PFSK-1 (cell line): ENCODE data around the gene EBF4.

ENCODE experiments used
- FOXP2 ChIP-seq: optimal IDR thresholded peaks from 2 replicates; pipeline ENCODE3; 2011; ENCODE audit warnings: borderline replicate concordance, control low read depth, inconsistent platforms; ENCODE audit not compliant: insufficient read depth; ENCODE audit errors: extremely low read length, extremely low read depth
- POLR2AphosphoS5 ChIP-seq: IDR thresholded peaks from 2 replicates; pipeline ENCODE4 v1.6.1; 2012; ENCODE audit warnings: low read depth, mild to moderate bottlenecking, control low read depth, low read length, moderate library complexity
- REST ChIP-seq, 2 experiments: IDR thresholded peaks; 2 replicates each; pipeline versions ENCODE4 v1.6.1 to v1.8.0; 2011 to 2012; ENCODE audit warnings: low read depth in 2 of 2, low read length in 2 of 2, control low read depth in 1 of 2, inconsistent platforms in 1 of 2, mild to moderate bottlenecking in 1 of 2, moderate library complexity in 1 of 2; ENCODE audit not compliant: insufficient read depth in 1 of 2
- SIN3A ChIP-seq: IDR thresholded peaks from 2 replicates; pipeline ENCODE4 v1.6.1; 2012; ENCODE audit warnings: mild to moderate bottlenecking, low read length, moderate library complexity, borderline replicate concordance; ENCODE audit not compliant: insufficient read depth
- TAF1 ChIP-seq: IDR thresholded peaks from 2 replicates; pipeline ENCODE4 v1.6.1; 2012; ENCODE audit warnings: low read length, control low read depth, borderline replicate concordance; ENCODE audit not compliant: insufficient read depth

EBF4 gene

GRCh38 chr20:2762578-2763131, 70.1 kb downstream of the EBF4 start:
- TF ChIP-seq POLR2AphosphoS5 (no peak), SIN3A (no peak), TAF1 (no peak), FOXP2 (no peak), REST (IDR thresholded peaks at IDR 0.05; ENCODE audit: insufficient read depth in 1 of 2, low read depth in 2 of 2, low read length in 2 of 2) (no peak)

- TF ChIP-seq REST (IDR thresholded peaks at IDR 0.05; ENCODE audit: insufficient read depth in 1 of 2, low read depth in 2 of 2, low read length in 2 of 2), result no peak
- TF ChIP-seq FOXP2, result no peak
- TF ChIP-seq TAF1, result no peak
- TF ChIP-seq POLR2AphosphoS5, result no peak
- no peak for TF ChIP-seq SIN3A
Measured at GRCh38 chr20:2763186-2763585, 70.6 kb downstream of the EBF4 start.

DNA sequence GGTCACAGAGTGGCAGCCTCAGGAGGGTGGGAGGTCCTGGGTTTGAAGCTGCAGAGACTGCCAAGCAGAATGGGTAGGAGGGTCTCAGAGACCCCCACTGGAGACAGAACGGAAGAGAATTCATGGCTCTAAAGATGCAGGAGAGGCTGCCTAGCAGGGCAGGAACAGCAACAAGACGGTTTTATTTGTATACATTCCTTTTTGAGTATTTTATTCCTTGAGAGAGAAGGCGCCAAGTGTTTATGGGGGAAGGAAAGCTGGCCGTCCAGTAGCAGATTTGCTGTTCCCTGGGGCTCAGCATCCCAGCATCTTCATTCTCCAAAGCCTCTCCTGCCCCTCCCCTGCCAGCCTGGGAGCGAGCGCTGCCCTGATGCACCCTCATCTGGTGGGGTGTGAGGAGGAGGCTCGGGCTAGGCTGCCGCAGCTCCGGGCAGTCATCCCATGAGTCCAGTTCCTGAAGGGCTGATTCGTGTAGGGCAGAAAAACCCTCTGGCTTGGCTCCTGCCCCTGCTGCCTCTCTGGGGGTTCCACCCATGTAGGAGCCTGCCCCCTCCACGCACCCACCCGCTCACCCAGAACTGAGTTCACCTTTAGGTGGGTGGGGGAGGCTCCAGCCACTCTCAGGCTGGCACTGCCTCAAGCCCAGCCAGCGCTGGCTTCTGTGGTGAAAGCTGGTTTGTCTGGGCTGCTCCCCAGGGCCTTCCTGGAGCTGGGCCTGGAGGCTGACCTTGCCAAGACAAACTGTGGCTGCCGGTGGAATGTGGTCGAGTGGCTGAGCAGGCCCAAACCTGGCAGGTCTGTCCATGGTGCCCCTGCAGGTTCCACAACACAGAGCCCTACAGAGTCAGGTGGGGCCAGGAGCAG, 75.4 kb downstream of the EBF4 start:
- no peak for TF ChIP-seq FOXP2
- no peak for TF ChIP-seq POLR2AphosphoS5
- TF ChIP-seq REST (IDR thresholded peaks at IDR 0.05; ENCODE audit: insufficient read depth in 1 of 2, low read depth in 2 of 2, low read length in 2 of 2), result no peak
- TF ChIP-seq TAF1, result no peak
- TF ChIP-seq SIN3A, result no peak

GRCh38 chr20:2768632-2769015, 76.0 kb downstream of the EBF4 start:
- no peak for TF ChIP-seq POLR2AphosphoS5
- TF ChIP-seq TAF1, result no peak
- TF ChIP-seq REST (IDR thresholded peaks at IDR 0.05; ENCODE audit: insufficient read depth in 1 of 2, low read depth in 2 of 2, low read length in 2 of 2), result no peak
- TF ChIP-seq SIN3A, result no peak
- TF ChIP-seq FOXP2, result no peak
